Panc1 (cell line): Measurements from ENCODE around the gene MEGF6. TPM values are rescaled to one million over a fixed set of nuclear protein-coding genes. Genes with fewer than 3 reads are reported as not detected.

Experiments used
- ATAC-seq: fragments of 200-7000 bp; cut with Tn5 transposase; 2 replicates; pipeline ENCODE4 v1.9.1; 2020; ENCODE audit warnings: mild to moderate bottlenecking, moderate library complexity
- BruUV-seq: library from RNA; stranded (reverse); fragments of 400-500 nt; replicated peaks from 2 replicates; lab custom pipeline; 2021; lab: Mats Ljungman, UMichigan
- CTCF ChIA-PET: fragments of 300-600 bp; sonication (Branson Sonifier 250); formaldehyde crosslinking; loops from one replicate; lab custom pipeline; 2022; ENCODE audit warnings: antibody characterized with exemption; lab: Charles Lee
- POLR2A ChIA-PET: fragments of 300-600 bp; sonication (Branson Sonifier 250); formaldehyde crosslinking; loops from one replicate; lab custom pipeline; 2022; ENCODE audit warnings: antibody characterized with exemption; lab: Charles Lee
- DNase-seq: peaks from one replicate; pipeline ENCODE4 v3.0.0-alpha.2; 2010; ENCODE audit warnings: low read depth, low spot score
- H3K27ac ChIP-seq: 2 replicates; pipeline ENCODE4 v1.5.1; 2011; ENCODE audit warnings: mild to moderate bottlenecking, low read length, inconsistent platforms
- H3K27me3 ChIP-seq: fragments of 200-500 bp; sonication (Bioruptor generic); 2 replicates; pipeline ENCODE4 v1.6.0; 2014; ENCODE audit warnings: low read length, inconsistent platforms; ENCODE audit not compliant: control insufficient read depth, insufficient read depth
- H3K36me3 ChIP-seq: fragments of 200-500 bp; sonication (Bioruptor generic); 2 replicates; pipeline ENCODE4 v1.5.1; 2014; ENCODE audit warnings: inconsistent platforms, mild to moderate bottlenecking, low read length, moderate library complexity; ENCODE audit not compliant: control insufficient read depth, insufficient read depth
- H3K4me1 ChIP-seq: 2 replicates; pipeline ENCODE4 v1.5.1; 2011; ENCODE audit warnings: inconsistent platforms, mild to moderate bottlenecking, low read length, moderate library complexity; ENCODE audit not compliant: control insufficient read depth, insufficient read depth
- H3K4me3 ChIP-seq, 2 experiments: 2 replicates each; pipeline ENCODE4 v1.5.1; 2011 to 2012; ENCODE audit warnings: low read depth in 2 of 2, low read length in 2 of 2, mild to moderate bottlenecking in 2 of 2, inconsistent platforms in 1 of 2, moderate library complexity in 1 of 2
- H3K9me3 ChIP-seq: fragments of 200-500 bp; sonication (Bioruptor generic); 2 replicates; pipeline ENCODE4 v1.5.1; 2014; ENCODE audit warnings: low read depth, mild to moderate bottlenecking, inconsistent platforms, low read length, moderate library complexity; ENCODE audit not compliant: control insufficient read depth, insufficient read depth
- CTCF ChIP-seq: fragments of 450-650 bp; IDR thresholded peaks from 2 replicates; pipeline ENCODE4 v1.5.1; 2017; ENCODE audit warnings: mild to moderate bottlenecking
- POLR2AphosphoS5 ChIP-seq: IDR thresholded peaks from 2 replicates; pipeline ENCODE4 v1.6.1; 2012; ENCODE audit warnings: mild to moderate bottlenecking, low read depth, low read length, moderate library complexity
- SIN3A ChIP-seq: IDR thresholded peaks from 2 replicates; pipeline ENCODE4 v1.6.1; 2012; ENCODE audit warnings: low read depth, mild to moderate bottlenecking, low read length, moderate library complexity, borderline replicate concordance; ENCODE audit not compliant: insufficient read depth
- TCF7L2 ChIP-seq: IDR thresholded peaks from 2 replicates; pipeline ENCODE4 v1.6.1; 2011; ENCODE audit warnings: mild to moderate bottlenecking, low read depth, low read length, inconsistent platforms
- in situ Hi-C: cut with HindIII; loops from 2 replicates; pipeline ENCODE4 v1.10.0; 2016; ENCODE audit warnings: low sequenced_read_pairs, low pct_unique_long_range_greater_than_20kb
- intact Hi-C: fragments of 100-400 bp; cut with micrococcal nuclease; formaldehyde crosslinking; loops from one replicate; pipeline ENCODE4 v1.10.0; 2022; ENCODE audit not compliant: unreplicated experiment
- total RNA-seq: library from RNA; stranded (reverse); gene quantifications from one replicate; pipeline ENCODE4 v1.2.1, GENCODE V29; 2021; ENCODE audit not compliant: unreplicated experiment
- TF ChIP-seq, protein P1 (sequence below), 2 experiments: IDR thresholded peaks; 2 replicates each; pipeline ENCODE4 v1.6.1; 2011 to 2012; ENCODE audit warnings: low read depth in 2 of 2, control low read depth in 1 of 2, low read length in 1 of 2, mild to moderate bottlenecking in 1 of 2, moderate library complexity in 1 of 2; ENCODE audit not compliant: insufficient read depth in 1 of 2

Gene MEGF6
- total RNA-seq, 1 experiment from 2014 or later: 32.6 TPM

- CTCF ChIA-PET: no interaction called here
- TF ChIP-seq CTCF (no peak), SIN3A (no peak), TCF7L2 (no peak), POLR2AphosphoS5 (no peak)
- TF ChIP-seq, protein P1, sequence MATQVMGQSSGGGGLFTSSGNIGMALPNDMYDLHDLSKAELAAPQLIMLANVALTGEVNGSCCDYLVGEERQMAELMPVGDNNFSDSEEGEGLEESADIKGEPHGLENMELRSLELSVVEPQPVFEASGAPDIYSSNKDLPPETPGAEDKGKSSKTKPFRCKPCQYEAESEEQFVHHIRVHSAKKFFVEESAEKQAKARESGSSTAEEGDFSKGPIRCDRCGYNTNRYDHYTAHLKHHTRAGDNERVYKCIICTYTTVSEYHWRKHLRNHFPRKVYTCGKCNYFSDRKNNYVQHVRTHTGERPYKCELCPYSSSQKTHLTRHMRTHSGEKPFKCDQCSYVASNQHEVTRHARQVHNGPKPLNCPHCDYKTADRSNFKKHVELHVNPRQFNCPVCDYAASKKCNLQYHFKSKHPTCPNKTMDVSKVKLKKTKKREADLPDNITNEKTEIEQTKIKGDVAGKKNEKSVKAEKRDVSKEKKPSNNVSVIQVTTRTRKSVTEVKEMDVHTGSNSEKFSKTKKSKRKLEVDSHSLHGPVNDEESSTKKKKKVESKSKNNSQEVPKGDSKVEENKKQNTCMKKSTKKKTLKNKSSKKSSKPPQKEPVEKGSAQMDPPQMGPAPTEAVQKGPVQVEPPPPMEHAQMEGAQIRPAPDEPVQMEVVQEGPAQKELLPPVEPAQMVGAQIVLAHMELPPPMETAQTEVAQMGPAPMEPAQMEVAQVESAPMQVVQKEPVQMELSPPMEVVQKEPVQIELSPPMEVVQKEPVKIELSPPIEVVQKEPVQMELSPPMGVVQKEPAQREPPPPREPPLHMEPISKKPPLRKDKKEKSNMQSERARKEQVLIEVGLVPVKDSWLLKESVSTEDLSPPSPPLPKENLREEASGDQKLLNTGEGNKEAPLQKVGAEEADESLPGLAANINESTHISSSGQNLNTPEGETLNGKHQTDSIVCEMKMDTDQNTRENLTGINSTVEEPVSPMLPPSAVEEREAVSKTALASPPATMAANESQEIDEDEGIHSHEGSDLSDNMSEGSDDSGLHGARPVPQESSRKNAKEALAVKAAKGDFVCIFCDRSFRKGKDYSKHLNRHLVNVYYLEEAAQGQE (IDR thresholded peaks at IDR 0.05; ENCODE audit: insufficient read depth in 1 of 2, low read depth in 2 of 2, low read length in 1 of 2): no peak
- in situ Hi-C loops: no loop called here
- no TSS peak for BruUV-seq
- Histone ChIP-seq H3K9me3 (no peaks in the 10 kb centered on the region), H3K4me1 (no peaks in the 10 kb centered on the region), H3K36me3 (no peaks in the 10 kb centered on the region), H3K4me3 (no peak overlapping the region), H3K27me3 (no peaks in the 10 kb centered on the region; the same call in 1 of the 2 replicates), H3K27ac (no peak overlapping the region)
- POLR2A ChIA-PET: no interaction called here
- intact Hi-C loops: no loop called here
- ATAC-seq (no peak), DNase-seq (no peak)
Observed at GRCh38 chr1:3441880-3442279, 169.4 kb downstream of the MEGF6 start.

DNA sequence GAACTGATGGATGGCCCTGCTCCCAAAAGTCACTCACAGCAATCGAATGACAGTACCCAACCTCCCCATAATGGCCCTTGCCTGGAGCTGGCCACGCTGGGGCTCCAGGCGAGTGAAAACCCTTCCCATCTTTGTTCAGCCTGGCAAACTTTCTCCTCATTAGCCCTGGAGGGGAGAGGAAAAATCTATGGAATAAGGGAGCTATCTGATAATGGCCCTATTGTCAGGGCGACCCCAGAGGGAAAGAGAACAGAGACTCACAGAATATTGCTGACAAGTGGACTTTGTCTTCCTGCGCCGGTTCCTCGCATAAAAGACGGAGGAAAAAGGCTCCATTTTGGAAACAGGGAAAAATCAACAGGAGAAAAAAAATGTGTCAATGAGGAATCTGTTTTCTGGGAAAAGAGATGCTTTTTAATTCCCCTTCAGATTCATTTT, 169.9 kb downstream of the MEGF6 start:
- Histone ChIP-seq H3K27me3 (no peaks in the 10 kb centered on the region; the same call in 1 of the 2 replicates), H3K27ac (no peak overlapping the region), H3K9me3 (no peaks in the 10 kb centered on the region), H3K36me3 (no peaks in the 10 kb centered on the region), H3K4me3 (no peak overlapping the region), H3K4me1 (no peaks in the 10 kb centered on the region)
- in situ Hi-C loops: no loop called here
- intact Hi-C loops: no loop called here
- CTCF ChIA-PET: no interaction called here
- POLR2A ChIA-PET: interaction anchor here (0.6 kb wide), 1 partner anchor 110 kb away, joined by 3 read pairs; no protein-coding TSS in a partner anchor
- DNase-seq: no peak
- ATAC-seq: no peak
- TF ChIP-seq CTCF (no peak), POLR2AphosphoS5 (no peak), SIN3A (no peak), TCF7L2 (no peak)
- TF ChIP-seq, protein P1 (IDR thresholded peaks at IDR 0.05; ENCODE audit: insufficient read depth in 1 of 2, low read depth in 2 of 2, low read length in 1 of 2): no peak
- no TSS peak for BruUV-seq
